Uterus (tissue), 4 donors: ENCODE measurements around the gene SERPINB10. TPM values are rescaled to one million over a fixed set of nuclear protein-coding genes. Genes with fewer than 3 reads are reported as not detected.

Experiments used
- DNase-seq, 2 donors: peaks; one replicate each; pipeline ENCODE4 v3.0.0-alpha.2; 2019 to 2020
- H3K27ac ChIP-seq, 2 donors: fragments of 200-600 bp; sonication (generic); 1 replicate in 1 of 2; 2 replicates in 1 of 2; pipeline ENCODE4 v1.5.1; 2016 to 2018
- H3K27me3 ChIP-seq, 2 donors: fragments of 200-600 bp; sonication (generic); one replicate each; pipeline ENCODE4 v1.5.1; 2018 to 2019; ENCODE audit warnings: control low read depth in 1 of 2
- H3K36me3 ChIP-seq, 2 donors: fragments of 200-600 bp; sonication (generic); one replicate each; pipeline ENCODE4 v1.5.1; 2019; ENCODE audit warnings: control low read depth in 1 of 2
- H3K4me1 ChIP-seq, 2 donors: fragments of 200-600 bp; sonication (generic); one replicate each; pipeline ENCODE4 v1.5.1; 2018 to 2019; ENCODE audit warnings: control low read depth in 1 of 2
- H3K4me3 ChIP-seq, 2 donors: fragments of 200-600 bp; sonication (generic); 1 replicate in 1 of 2; 2 replicates in 1 of 2; pipeline ENCODE4 v1.5.1; 2018 to 2019; ENCODE audit warnings: mild to moderate bottlenecking in 1 of 2
- H3K9me3 ChIP-seq, 2 donors: fragments of 200-600 bp; sonication (generic); one replicate each; pipeline ENCODE4 v1.5.1; 2019; ENCODE audit warnings: control low read depth in 1 of 2
- POLR2A ChIP-seq, 2 donors: fragments of 450-650 bp; IDR thresholded peaks; one replicate each; pipeline ENCODE4 v1.6.1; 2016; ENCODE audit warnings: antibody characterized with exemption in 2 of 2, mild to moderate bottlenecking in 1 of 2, moderate library complexity in 1 of 2
- intact Hi-C: fragments of 100-400 bp; cut with DNase I; formaldehyde crosslinking; loops from one replicate; pipeline ENCODE4 v1.15.1; 2023; ENCODE audit warnings: low total_unique reads
- total RNA-seq, 4 donors: library from RNA; depleted of rRNA in 3 of 4; stranded (reverse); fragments of >200 nt in 3 of 4; gene quantifications; one replicate each; pipeline versions ENCODE4 v1.1.0 to v1.2.4, GENCODE V29; 2014 to 2023
- TF ChIP-seq, protein P1 (sequence below), 4 experiments: fragments of 200-600 bp in 2 of 4; fragments of 450-650 bp in 2 of 4; sonication (generic) in 2 of 4; IDR thresholded peaks; one replicate each; pipeline ENCODE4 v1.5.1; 2016 to 2019; ENCODE audit warnings: antibody characterized with exemption in 4 of 4, mild to moderate bottlenecking in 2 of 4, moderate library complexity in 1 of 4
- donor health status: DM: yes; HTN: yes; CAD: no.

SERPINB10 gene
- total RNA-seq, 4 donors from 2014 or later: not detected

DNA sequence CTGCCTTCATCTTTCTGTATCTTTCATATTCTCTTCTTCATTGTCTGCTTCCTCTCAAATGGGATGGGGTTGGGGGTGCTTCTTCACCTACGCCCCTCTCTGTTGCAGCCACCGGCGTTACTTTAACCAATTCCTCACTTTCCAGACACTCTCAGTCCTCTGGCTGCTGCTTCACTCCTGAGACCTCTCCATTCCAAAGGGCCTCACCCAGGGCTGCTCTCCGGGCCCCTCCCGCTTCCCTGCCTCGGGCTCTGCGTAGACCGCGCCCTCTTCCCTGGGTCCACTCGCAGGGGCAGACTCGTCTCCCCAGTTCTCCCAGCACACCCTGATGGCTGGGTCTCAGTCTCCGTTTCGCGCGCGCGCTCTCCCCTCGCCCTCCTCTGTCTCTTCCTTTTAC lies 63.0 kb downstream of the SERPINB10 start:
- no peaks in the 10 kb centered on the region for H3K9me3 ChIP-seq
- TF ChIP-seq POLR2A (IDR thresholded peaks at IDR 0.05): no peak
- TF ChIP-seq, protein P1, sequence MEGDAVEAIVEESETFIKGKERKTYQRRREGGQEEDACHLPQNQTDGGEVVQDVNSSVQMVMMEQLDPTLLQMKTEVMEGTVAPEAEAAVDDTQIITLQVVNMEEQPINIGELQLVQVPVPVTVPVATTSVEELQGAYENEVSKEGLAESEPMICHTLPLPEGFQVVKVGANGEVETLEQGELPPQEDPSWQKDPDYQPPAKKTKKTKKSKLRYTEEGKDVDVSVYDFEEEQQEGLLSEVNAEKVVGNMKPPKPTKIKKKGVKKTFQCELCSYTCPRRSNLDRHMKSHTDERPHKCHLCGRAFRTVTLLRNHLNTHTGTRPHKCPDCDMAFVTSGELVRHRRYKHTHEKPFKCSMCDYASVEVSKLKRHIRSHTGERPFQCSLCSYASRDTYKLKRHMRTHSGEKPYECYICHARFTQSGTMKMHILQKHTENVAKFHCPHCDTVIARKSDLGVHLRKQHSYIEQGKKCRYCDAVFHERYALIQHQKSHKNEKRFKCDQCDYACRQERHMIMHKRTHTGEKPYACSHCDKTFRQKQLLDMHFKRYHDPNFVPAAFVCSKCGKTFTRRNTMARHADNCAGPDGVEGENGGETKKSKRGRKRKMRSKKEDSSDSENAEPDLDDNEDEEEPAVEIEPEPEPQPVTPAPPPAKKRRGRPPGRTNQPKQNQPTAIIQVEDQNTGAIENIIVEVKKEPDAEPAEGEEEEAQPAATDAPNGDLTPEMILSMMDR (IDR thresholded peaks at IDR 0.05): no peak
- peak overlapping the region; percentile 70 to 80 for H3K4me3 ChIP-seq
- peak in 1 of 2 donors; percentile 36 for DNase-seq
- H3K27me3 ChIP-seq: no peaks in the 10 kb centered on the region
- H3K27ac ChIP-seq: peak overlapping the region; percentile 84 to 94
- intact Hi-C loops: no loop called here
- H3K4me1 ChIP-seq: no peaks in the 10 kb centered on the region
- no peaks in the 10 kb centered on the region for H3K36me3 ChIP-seq

- Histone ChIP-seq H3K27me3 (no peaks in the 10 kb centered on the region), H3K4me3 (no peak overlapping the region), H3K4me1 (no peaks in the 10 kb centered on the region), H3K27ac (peak overlapping the region; percentile 84 to 94), H3K36me3 (no peaks in the 10 kb centered on the region), H3K9me3 (no peaks in the 10 kb centered on the region)
- no peak for DNase-seq
- intact Hi-C loops: no loop called here
- TF ChIP-seq, protein P1 (IDR thresholded peaks at IDR 0.05): no peak
Measured at GRCh38 chr18:63971320-63972001, 63.7 kb downstream of the SERPINB10 start.

- no peak overlapping the region for H3K4me3 ChIP-seq
- H3K27me3 ChIP-seq: no peaks in the 10 kb centered on the region
- intact Hi-C loops: no loop called here
- no peak for TF ChIP-seq POLR2A (IDR thresholded peaks at IDR 0.05)
- TF ChIP-seq, protein P1 (IDR thresholded peaks at IDR 0.05): no peak
- H3K4me1 ChIP-seq: no peaks in the 10 kb centered on the region
- no peak overlapping the region for H3K27ac ChIP-seq
- no peaks in the 10 kb centered on the region for H3K36me3 ChIP-seq
- DNase-seq: no peak
- no peaks in the 10 kb centered on the region for H3K9me3 ChIP-seq
Measured at GRCh38 chr18:63972002-63972376, 64.2 kb downstream of the SERPINB10 start.

GRCh38 chr18:63974991-63975390 lies 67.2 kb downstream of the SERPINB10 start:
- Histone ChIP-seq H3K4me1 (no peaks in the 10 kb centered on the region), H3K36me3 (no peaks in the 10 kb centered on the region), H3K4me3 (no peak overlapping the region), H3K27ac (no peak overlapping the region), H3K9me3 (no peaks in the 10 kb centered on the region), H3K27me3 (no peaks in the 10 kb centered on the region)
- DNase-seq: no peak
- intact Hi-C loops: no loop called here
- TF ChIP-seq POLR2A (IDR thresholded peaks at IDR 0.05): no peak
- TF ChIP-seq, protein P1 (IDR thresholded peaks at IDR 0.05): no peak

- Histone ChIP-seq H3K27me3 (no peaks in the 10 kb centered on the region), H3K4me1 (no peaks in the 10 kb centered on the region), H3K9me3 (no peaks in the 10 kb centered on the region), H3K36me3 (no peaks in the 10 kb centered on the region), H3K4me3 (no peak overlapping the region), H3K27ac (no peak overlapping the region)
- intact Hi-C loops: no loop called here
- TF ChIP-seq, protein P1 (IDR thresholded peaks at IDR 0.05): no peak
- no peak for TF ChIP-seq POLR2A (IDR thresholded peaks at IDR 0.05)
- no peak for DNase-seq
Measured at GRCh38 chr18:63975628-63976027, 67.9 kb downstream of the SERPINB10 start.
